ENCODE measurements around the gene COA3. TPM values are rescaled to one million over a fixed set of nuclear protein-coding genes. Genes with fewer than 3 reads are reported as not detected.
A peak's percentile ranks its signal among the peaks of the same experiment; 100 is the strongest.

The COA3 gene
- total RNA-seq, 1 donor from 2014 or later = 39.5 TPM

GRCh38 chr17:42798011-42798382, 507 bp downstream of the COA3 start:
- H3K36me3 Mint-ChIP-seq (ENCODE audit: low read depth) = no peaks in the 10 kb centered on the region
- DNase-seq (ENCODE audit: low spot score) = no peak
- no peaks in the 10 kb centered on the region for H3K9me3 Mint-ChIP-seq (ENCODE audit: low read depth)
- peak overlapping the region; percentile 84 for H3K27ac Mint-ChIP-seq (ENCODE audit: unreplicated experiment)
- no peaks in the 10 kb centered on the region for H3K27me3 Mint-ChIP-seq (ENCODE audit: low read depth)
- no peak for TF ChIP-seq CTCF (IDR thresholded peaks at IDR 0.05)
- peak overlapping the region; percentile 90 for H3K4me3 Mint-ChIP-seq (ENCODE audit: unreplicated experiment)
- peaks cover 24% of the 10 kb centered on the region for H3K4me1 Mint-ChIP-seq (ENCODE audit: low read depth)

- Mint-ChIP-seq H3K4me3 (ENCODE audit: unreplicated experiment) (peak overlapping the region; percentile 90), H3K4me1 (ENCODE audit: low read depth) (peaks cover 21% of the 10 kb centered on the region), H3K27me3 (ENCODE audit: low read depth) (no peaks in the 10 kb centered on the region), H3K9me3 (ENCODE audit: low read depth) (no peaks in the 10 kb centered on the region), H3K27ac (ENCODE audit: unreplicated experiment) (no peak overlapping the region), H3K36me3 (ENCODE audit: low read depth) (no peaks in the 10 kb centered on the region)
- no peak for DNase-seq (ENCODE audit: low spot score)
- TF ChIP-seq CTCF (IDR thresholded peaks at IDR 0.05) = no peak
These were observed 1.2 kb downstream of the COA3 start for GRCh38 chr17:42797067-42798007.

GRCh38 chr17:42796066-42796758, 2.3 kb downstream of the COA3 start:
- Mint-ChIP-seq H3K4me3 (ENCODE audit: unreplicated experiment) (no peak overlapping the region), H3K36me3 (ENCODE audit: low read depth) (no peaks in the 10 kb centered on the region), H3K27me3 (ENCODE audit: low read depth) (no peaks in the 10 kb centered on the region), H3K4me1 (ENCODE audit: low read depth) (peaks cover 21% of the 10 kb centered on the region), H3K27ac (ENCODE audit: unreplicated experiment) (no peak overlapping the region), H3K9me3 (ENCODE audit: low read depth) (no peaks in the 10 kb centered on the region)
- no peak for DNase-seq (ENCODE audit: low spot score)
- no peak for TF ChIP-seq CTCF (IDR thresholded peaks at IDR 0.05)

- H3K4me3 Mint-ChIP-seq (ENCODE audit: unreplicated experiment) = no peak overlapping the region
- peaks cover 21% of the 10 kb centered on the region for H3K4me1 Mint-ChIP-seq (ENCODE audit: low read depth)
- no peaks in the 10 kb centered on the region for H3K27me3 Mint-ChIP-seq (ENCODE audit: low read depth)
- no peak overlapping the region for H3K27ac Mint-ChIP-seq (ENCODE audit: unreplicated experiment)
- TF ChIP-seq CTCF (IDR thresholded peaks at IDR 0.05) = no peak
- DNase-seq (ENCODE audit: low spot score) = no peak
- no peaks in the 10 kb centered on the region for H3K36me3 Mint-ChIP-seq (ENCODE audit: low read depth)
- no peaks in the 10 kb centered on the region for H3K9me3 Mint-ChIP-seq (ENCODE audit: low read depth)
These were observed 3.0 kb downstream of the COA3 start for GRCh38 chr17:42795465-42795864.

GRCh38 chr17:42795061-42795460, 3.4 kb downstream of the COA3 start:
- Mint-ChIP-seq H3K4me3 (ENCODE audit: unreplicated experiment) (no peak overlapping the region), H3K27me3 (ENCODE audit: low read depth) (no peaks in the 10 kb centered on the region), H3K9me3 (ENCODE audit: low read depth) (no peaks in the 10 kb centered on the region), H3K36me3 (ENCODE audit: low read depth) (no peaks in the 10 kb centered on the region), H3K27ac (ENCODE audit: unreplicated experiment) (no peak overlapping the region), H3K4me1 (ENCODE audit: low read depth) (peaks cover 21% of the 10 kb centered on the region)
- DNase-seq (ENCODE audit: low spot score) = no peak
- no peak for TF ChIP-seq CTCF (IDR thresholded peaks at IDR 0.05)
